HG03520 (cell line): ENCODE measurements around the gene TEX2.

ENCODE experiments used
- ATAC-seq: cut with Tn5 transposase; IDR thresholded peaks from one replicate; pipeline ENCODE4 v1.9.1; 2021; ENCODE audit warnings: mild to moderate bottlenecking, moderate library complexity; ENCODE audit not compliant: unreplicated experiment

Gene TEX2

DNA sequence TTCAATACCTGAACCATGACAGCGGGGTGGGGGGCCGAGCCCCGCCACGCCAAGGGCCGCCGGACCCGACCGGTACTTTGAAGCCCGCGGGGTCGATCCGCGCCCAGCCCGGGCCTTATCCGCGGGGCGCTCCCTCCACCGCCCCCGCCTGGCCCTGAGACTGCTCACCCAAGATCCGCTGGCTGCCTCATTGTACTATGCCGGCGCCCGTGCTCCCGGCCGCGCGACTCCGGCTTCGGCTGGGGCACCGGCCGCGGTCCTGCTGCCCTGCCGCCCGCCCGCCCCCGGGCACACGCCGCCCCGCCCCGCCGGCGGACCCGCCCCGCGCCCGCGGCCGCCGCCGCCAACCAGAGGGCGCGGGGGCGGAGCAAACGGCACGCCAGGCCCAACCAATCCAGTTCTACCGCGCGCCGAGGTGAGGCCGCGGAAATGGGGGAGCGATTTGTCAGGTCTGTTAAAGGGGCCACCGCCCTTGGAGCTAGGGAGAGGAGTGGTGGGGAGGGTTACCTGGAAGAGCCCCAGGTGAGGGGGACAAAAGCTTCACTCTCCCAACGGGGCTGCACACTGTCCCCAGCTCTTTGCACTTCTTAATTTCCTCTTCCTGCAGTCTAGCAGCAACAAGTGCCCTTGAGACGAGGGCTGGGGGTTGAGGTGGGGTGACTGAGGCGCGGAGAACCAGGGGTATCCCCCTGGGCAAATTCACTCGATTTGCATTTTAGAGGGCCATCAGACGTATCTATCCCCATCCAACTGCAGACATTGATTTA lies at the start of gene TEX2:
Gene TEX2 (minus strand): TSS at position 261 of the 767 bp plus-strand sequence. CDS start 49,043 bp downstream, outside the sequence.
- ATAC-seq = peak; percentile 85

DNA sequence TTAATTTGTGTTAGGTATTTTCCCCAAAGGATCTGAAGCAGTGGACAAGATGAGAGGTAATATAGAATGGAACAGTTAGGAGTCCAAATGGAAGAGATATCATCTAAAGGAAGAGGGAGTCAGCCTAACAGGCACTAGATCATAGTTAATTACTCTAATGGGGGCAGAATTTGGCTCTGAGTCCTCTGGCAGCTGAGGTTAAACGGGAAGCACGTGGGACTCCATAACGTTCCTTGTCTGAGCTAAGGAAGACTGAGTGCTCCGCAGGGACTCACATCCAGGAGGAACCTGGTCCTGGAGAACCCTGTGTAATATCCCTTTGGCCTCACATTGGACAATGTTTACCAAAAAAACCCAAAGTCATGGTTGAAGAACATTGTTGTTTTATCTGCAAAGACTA lies 46.6 kb upstream of the TEX2 start:
- ATAC-seq = no peak

DNA sequence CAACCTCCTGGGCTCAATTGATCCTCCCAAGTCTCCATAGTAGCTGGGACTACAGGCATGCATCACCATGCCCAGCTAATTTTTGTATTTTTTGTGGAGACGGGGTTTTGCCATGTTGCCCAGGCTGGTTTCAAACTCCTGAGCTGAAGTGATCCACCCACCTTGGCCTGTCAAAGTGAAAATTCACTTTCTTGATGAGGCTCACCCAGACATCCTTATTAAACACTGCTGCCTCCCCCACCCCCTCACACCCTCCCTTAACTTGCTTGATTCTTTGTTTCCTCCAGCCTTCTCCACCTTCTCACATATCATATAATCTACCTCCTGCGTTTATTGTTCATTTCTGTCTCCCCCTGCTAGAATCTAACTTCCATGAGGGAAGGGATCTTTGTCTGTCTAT lies 46.0 kb upstream of the TEX2 start:
- ATAC-seq = no peak

GRCh38 chr17:64306850-64307463 lies 43.9 kb upstream of the TEX2 start:
- ATAC-seq = no peak

GRCh38 chr17:64304551-64304950 lies 41.5 kb upstream of the TEX2 start:
- ATAC-seq = no peak

GRCh38 chr17:64300699-64300965 lies 37.6 kb upstream of the TEX2 start:
- ATAC-seq = no peak

- ATAC-seq = no peak
Observed at GRCh38 chr17:64297467-64298088, 34.5 kb upstream of the TEX2 start.

GRCh38 chr17:64296246-64296645 lies 33.2 kb upstream of the TEX2 start:
- no peak for ATAC-seq

GRCh38 chr17:64295146-64295545 lies 32.1 kb upstream of the TEX2 start:
- no peak for ATAC-seq

DNA sequence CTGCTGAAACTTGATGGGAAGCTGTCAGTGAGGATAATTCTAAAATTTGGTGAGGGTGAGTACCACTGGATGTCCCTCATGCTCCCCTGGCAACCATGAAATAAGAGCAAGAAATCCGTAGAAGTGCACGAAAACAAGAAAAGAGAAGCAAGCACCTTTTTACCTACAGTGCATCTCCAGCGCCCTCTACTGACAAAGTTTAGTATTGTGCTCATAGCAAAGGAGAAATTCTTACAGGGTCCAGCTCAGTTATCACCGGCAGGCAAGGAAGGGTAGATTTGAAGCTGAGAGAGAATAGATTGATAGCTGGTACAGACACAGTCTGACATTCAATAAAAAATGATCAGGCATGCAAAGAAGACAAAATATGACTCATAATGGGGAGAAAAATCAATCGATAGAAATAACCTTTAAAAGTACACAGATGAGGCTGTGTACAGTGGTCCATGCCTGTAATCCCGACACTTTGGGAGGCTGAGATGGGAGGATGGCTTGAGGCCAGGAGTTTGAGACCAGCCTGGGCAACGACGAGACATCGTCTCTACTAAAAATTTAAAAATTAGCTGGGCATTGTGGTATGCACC lies 28.3 kb upstream of the TEX2 start:
- no peak for ATAC-seq

- no peak for ATAC-seq
Observed at GRCh38 chr17:64289741-64290141, 26.7 kb upstream of the TEX2 start.

DNA sequence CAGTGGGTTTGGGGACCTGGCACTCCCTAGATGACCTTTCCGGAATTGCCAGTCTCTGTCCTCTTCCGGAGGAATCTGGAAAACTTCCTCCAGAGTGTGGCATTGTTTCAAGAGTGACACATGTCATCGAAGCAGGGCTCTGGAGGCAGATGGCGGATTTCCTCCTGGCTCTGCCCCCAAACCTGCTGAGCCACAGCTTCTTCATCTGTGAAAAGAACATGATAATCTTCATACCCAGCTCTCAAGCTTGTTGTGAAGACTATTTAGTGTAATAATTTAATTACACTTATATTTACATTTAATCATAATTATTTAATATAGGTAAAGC lies 19.7 kb upstream of the TEX2 start:
- ATAC-seq = no peak

- ATAC-seq = no peak
Observed at GRCh38 chr17:64281962-64282752, 19.1 kb upstream of the TEX2 start.

- ATAC-seq = no peak
Observed at GRCh38 chr17:64278614-64279013, 15.6 kb upstream of the TEX2 start.

DNA sequence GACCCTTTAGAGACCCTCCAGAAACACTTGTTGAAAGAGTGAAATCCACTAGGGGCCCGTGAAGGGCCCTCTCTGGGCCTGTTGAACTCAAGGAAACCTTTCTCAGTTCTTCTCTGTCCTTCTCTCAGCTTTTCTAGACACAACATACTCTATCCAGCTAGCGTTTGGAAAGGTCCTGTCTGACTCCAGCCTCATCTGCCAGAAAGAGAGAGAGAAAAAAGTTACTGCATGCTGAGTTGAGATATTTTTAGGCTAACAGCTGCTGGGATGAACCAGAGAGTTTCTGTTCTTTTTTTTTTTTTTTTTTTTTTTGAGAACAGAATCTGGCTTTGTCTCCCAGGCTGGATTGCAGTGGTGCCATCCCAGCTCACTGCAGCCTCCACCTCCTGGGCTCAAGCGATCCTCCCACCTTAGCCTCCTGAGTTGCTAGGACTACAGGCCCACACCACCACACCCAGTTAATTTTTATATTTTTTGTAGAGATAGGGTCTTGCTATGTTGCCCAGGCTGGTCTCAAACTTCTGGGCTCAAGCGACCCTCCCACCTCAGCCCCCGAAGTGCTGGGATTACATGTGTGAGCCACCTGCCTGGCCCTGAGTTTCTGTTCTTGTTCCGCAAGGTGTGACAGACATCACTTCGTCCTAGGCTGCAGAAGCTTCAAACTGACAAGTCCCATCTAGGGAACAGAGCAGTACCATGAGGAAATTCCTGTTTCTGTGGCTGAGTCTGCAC lies 14.9 kb upstream of the TEX2 start:
- no peak for ATAC-seq

DNA sequence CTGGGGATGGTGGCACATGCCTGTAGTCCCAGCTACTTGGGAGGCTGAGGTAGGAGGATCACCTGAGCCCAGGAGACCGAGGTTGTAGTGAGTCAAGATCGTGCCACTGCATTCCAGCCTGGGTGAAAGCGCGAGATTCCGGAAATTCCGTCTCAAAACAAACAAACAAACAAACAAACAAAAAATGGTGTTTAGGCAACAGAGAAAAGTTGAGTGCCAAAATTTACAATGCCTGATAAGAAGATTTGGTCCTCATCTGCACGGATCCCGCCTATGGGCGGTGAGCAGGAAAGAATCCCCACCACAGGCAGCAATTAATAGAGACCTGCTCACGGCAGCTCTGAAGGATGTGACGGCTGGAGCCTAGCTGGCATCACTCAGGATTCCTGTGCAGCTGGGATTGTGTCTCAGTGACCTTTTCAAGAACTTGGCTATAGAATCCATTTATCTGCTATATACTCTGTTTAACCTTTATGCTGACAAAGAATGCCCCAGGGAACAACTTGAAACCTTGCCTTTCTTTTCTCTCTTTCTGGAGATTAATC lies 14.0 kb upstream of the TEX2 start:
- ATAC-seq = no peak

DNA sequence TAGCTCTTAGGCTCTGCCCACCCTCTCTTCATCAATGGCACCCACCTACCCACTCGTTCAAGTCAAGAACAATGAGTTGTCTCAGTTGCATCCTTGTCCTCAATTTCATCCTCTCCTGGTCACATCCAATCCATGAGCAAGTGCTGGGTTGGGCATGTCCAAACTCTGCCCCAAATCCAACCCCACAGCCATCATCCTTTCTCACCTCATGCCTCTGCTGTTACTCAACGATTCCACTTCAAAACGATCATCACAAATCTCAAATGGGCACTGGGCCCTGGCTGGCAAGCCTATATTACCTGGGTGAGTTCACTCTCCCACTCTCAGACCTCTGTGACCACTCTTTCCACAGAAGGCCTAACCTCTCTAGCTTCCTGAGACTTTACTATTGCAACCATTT lies 12.0 kb upstream of the TEX2 start:
- ATAC-seq = no peak

DNA sequence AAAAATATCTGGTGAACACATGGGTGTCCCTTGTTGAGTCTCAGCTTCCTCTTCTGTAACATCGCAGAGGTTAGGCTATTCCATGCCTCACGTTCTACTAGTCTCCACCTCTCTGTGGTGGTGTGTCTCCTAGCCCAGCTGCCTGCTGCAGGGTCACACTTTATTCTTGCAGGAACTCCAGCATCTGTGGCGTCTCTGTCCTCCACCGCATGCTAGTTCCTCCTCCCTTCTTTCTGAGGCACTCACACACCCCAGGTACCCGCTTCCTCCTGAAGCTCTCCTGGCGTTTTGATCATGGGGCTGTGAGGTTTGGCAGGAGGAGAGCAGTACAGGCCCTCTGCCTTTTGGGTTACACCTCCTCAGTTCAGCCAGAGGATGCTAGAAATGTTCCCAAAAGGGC lies 9.9 kb upstream of the TEX2 start:
- ATAC-seq = no peak

DNA sequence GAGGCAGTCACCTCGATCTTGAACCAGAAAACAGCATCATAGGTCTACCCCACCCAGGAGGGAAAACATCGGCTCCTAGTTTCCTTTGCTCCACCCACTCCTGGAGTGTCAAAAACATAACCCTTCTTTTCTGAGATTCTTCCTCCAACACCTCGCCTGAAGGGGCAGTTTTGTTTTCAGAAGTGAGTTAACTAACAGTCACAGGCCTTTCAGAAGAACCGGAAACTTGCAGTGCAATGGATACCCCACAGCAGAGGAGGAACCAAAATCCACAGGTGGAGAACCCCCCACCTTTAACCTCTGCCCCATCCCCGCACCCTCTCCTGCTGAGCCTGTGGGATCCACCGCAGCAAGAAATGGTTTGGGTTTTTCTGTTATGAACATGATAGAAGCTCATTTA lies 7.8 kb upstream of the TEX2 start:
- no peak for ATAC-seq
